Activated CD8-positive, alpha-beta T cell treated with anti-CD3 and anti-CD28 coated beads, Interleukin-2, amount 10 ng/mL, durations not matched to agents 7 days and 5 days (primary cell): Measurements from ENCODE around the gene PHYH. TPM values are rescaled to one million over a fixed set of nuclear protein-coding genes. Genes with fewer than 3 reads are reported as not detected.
"Not testable (repeated sequence)": the region's sequence is repeated elsewhere in the genome, so short reads cannot be mapped to it uniquely, and the experiment has no call there.

Experiments
- ATAC-seq: fragments of 150-1000 bp; cut with Tn5 transposase; one replicate; pipeline ENCODE4 v1.10.0; 2021; ENCODE audit warnings: moderate library complexity
- CTCF ChIA-PET: fragments of 350-600 bp; sonication (Branson Sonifier 250); formaldehyde crosslinking; loops from one replicate; lab custom pipeline; 2021; ENCODE audit warnings: antibody characterized with exemption; lab: Charles Lee
- POLR2A ChIA-PET: fragments of 350-600 bp; sonication (Branson Sonifier 250); formaldehyde crosslinking; loops from one replicate; lab custom pipeline; 2021; ENCODE audit warnings: antibody characterized with exemption; lab: Charles Lee
- DNase-seq: peaks from one replicate; pipeline ENCODE4 v3.0.0-alpha.2; 2020
- H3K27ac Mint-ChIP-seq: one replicate; pipeline ENCODE4 v1.8.0; 2021; ENCODE audit warnings: mild to moderate bottlenecking, mixed read lengths
- H3K27me3 Mint-ChIP-seq: one replicate; pipeline ENCODE4 v1.8.0; 2021; ENCODE audit warnings: low read depth, mixed read lengths
- H3K36me3 Mint-ChIP-seq: one replicate; pipeline ENCODE4 v1.8.0; 2021; ENCODE audit warnings: low read depth, mixed read lengths
- H3K4me1 Mint-ChIP-seq: one replicate; pipeline ENCODE4 v1.8.0; 2021; ENCODE audit warnings: low read depth, mixed read lengths
- H3K4me3 Mint-ChIP-seq: one replicate; pipeline ENCODE4 v1.8.0; 2021; ENCODE audit warnings: mild to moderate bottlenecking, mixed read lengths
- H3K9me3 Mint-ChIP-seq: one replicate; pipeline ENCODE4 v1.8.0; 2022; ENCODE audit warnings: mixed read lengths; ENCODE audit not compliant: insufficient read depth
- total RNA-seq, 2 experiments: library from RNA; stranded (reverse); gene quantifications; one replicate each; pipeline ENCODE4 v1.2.3, GENCODE V29; 2021

Gene PHYH
- total RNA-seq, 2 experiments from 2014 or later = 11.5 to 12.7 TPM

- no peak for ATAC-seq
- ChIA-PET CTCF (no interaction called here), POLR2A (no interaction called here)
- H3K9me3 Mint-ChIP-seq = no peaks in the 10 kb centered on the region
- no peaks in the 10 kb centered on the region for H3K36me3 Mint-ChIP-seq
- H3K4me1 Mint-ChIP-seq = no peaks in the 10 kb centered on the region
- no peak for DNase-seq
- H3K27me3 Mint-ChIP-seq = no peaks in the 10 kb centered on the region
- H3K27ac Mint-ChIP-seq = no peak overlapping the region
- no peak overlapping the region for H3K4me3 Mint-ChIP-seq
Observed at GRCh38 chr10:13236638-13237037, 63.2 kb downstream of the PHYH start.

DNA sequence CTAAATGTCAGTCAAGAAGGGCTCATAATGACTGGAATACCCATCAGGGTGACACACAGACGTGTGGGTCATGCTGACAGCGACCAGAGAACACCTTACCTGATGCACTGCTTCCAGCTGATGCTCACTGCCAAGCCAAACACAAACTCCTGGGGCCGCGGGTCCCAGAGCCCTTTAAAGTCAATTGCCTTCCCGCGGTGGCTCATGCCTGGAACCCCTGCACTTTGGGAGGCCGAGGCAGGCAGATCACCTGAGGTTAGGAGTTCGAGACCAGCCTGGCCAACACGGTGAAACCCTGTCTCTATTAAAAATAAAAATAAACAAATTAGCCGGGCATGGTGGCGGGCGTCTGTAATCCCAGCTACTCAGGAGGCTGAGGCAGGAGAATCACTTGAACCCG, 65.1 kb downstream of the PHYH start:
- ATAC-seq, H3K27ac Mint-ChIP-seq, H3K4me3 Mint-ChIP-seq, H3K9me3 Mint-ChIP-seq, DNase-seq, POLR2A ChIA-PET, CTCF ChIA-PET, H3K36me3 Mint-ChIP-seq, H3K4me1 Mint-ChIP-seq, H3K27me3 Mint-ChIP-seq: not testable (repeated sequence)

- CTCF ChIA-PET = no interaction called here
- ATAC-seq (no peak), DNase-seq (no peak)
- H3K4me1 Mint-ChIP-seq = no peaks in the 10 kb centered on the region
- H3K9me3 Mint-ChIP-seq = no peaks in the 10 kb centered on the region
- POLR2A ChIA-PET = no interaction called here
- no peaks in the 10 kb centered on the region for H3K27me3 Mint-ChIP-seq
- no peak within 1 kb of the TSS for H3K4me3 Mint-ChIP-seq
- H3K27ac Mint-ChIP-seq = no peak within 1 kb of the TSS
- H3K36me3 Mint-ChIP-seq = no peaks in the 10 kb centered on the region
Observed at GRCh38 chr10:13234172-13234571, 65.7 kb downstream of the PHYH start, which contains the start of gene UCMA. UCMA (minus strand) TSS chr10:13234374; CDS start chr10:13234258, 116 bp downstream.

DNA sequence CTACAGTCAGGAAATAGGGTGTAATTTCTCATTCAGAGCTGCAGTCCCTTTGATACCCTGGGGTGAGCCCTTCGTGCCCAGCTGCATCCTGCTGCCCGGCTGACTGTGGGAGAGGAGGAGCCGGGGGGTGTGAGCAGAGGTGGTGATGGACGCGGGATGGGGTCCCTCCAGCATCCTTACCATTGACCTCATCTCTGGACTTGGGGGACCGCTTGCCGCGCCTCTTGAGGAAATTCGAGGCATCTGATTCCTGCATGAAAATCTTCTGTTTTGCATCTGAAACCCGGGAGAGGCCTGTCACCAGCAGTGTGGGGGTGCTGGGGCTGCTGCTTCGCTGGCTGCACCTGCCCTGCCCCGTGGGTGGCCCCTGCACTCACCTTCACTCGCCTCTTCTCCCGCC, 66.5 kb downstream of the PHYH start:
- POLR2A ChIA-PET = no interaction called here
- ATAC-seq (no peak), DNase-seq (no peak)
- H3K27ac Mint-ChIP-seq = no peak overlapping the region
- no peaks in the 10 kb centered on the region for H3K4me1 Mint-ChIP-seq
- no peak overlapping the region for H3K4me3 Mint-ChIP-seq
- no peaks in the 10 kb centered on the region for H3K36me3 Mint-ChIP-seq
- CTCF ChIA-PET = no interaction called here
- H3K27me3 Mint-ChIP-seq = no peaks in the 10 kb centered on the region
- no peaks in the 10 kb centered on the region for H3K9me3 Mint-ChIP-seq

GRCh38 chr10:13231808-13232207, 68.1 kb downstream of the PHYH start:
- DNase-seq (no peak), ATAC-seq (no peak)
- Mint-ChIP-seq H3K36me3 (no peaks in the 10 kb centered on the region), H3K27me3 (no peaks in the 10 kb centered on the region), H3K9me3 (no peaks in the 10 kb centered on the region), H3K4me3 (no peak overlapping the region), H3K27ac (no peak overlapping the region), H3K4me1 (no peaks in the 10 kb centered on the region)
- POLR2A ChIA-PET = no interaction called here
- CTCF ChIA-PET = no interaction called here

GRCh38 chr10:13231190-13231589, 68.7 kb downstream of the PHYH start:
- Mint-ChIP-seq H3K9me3 (no peaks in the 10 kb centered on the region), H3K27ac (no peak overlapping the region), H3K27me3 (no peaks in the 10 kb centered on the region), H3K4me1 (no peaks in the 10 kb centered on the region), H3K4me3 (no peak overlapping the region), H3K36me3 (no peaks in the 10 kb centered on the region)
- CTCF ChIA-PET = no interaction called here
- POLR2A ChIA-PET = no interaction called here
- no peak for DNase-seq
- ATAC-seq = no peak

Other genes starting within 250 kb of the PHYH start
- 10 to 100 TPM; 72.4 to 73.8 TPM for gene OPTN, start 199.9 kb downstream of the PHYH start, total RNA-seq
- 10 to 100 TPM; 68.3 to 73.5 TPM for gene MCM10, start 138.5 kb downstream of the PHYH start, total RNA-seq
- not detected for gene UCMA, start 65.7 kb downstream of the PHYH start, total RNA-seq
- 10 to 100 TPM; 63.5 to 64.0 TPM for gene SEPHS1, start 48.2 kb upstream of the PHYH start, total RNA-seq
- not detected for gene BEND7, start 228.9 kb upstream of the PHYH start, total RNA-seq